Measurements from ENCODE around the gene SKAP1. TPM values are rescaled to one million over a fixed set of nuclear protein-coding genes. Genes with fewer than 3 reads are reported as not detected.

SKAP1 gene
- total RNA-seq, 1 donor from 2014 or later: 0.27 TPM

DNA sequence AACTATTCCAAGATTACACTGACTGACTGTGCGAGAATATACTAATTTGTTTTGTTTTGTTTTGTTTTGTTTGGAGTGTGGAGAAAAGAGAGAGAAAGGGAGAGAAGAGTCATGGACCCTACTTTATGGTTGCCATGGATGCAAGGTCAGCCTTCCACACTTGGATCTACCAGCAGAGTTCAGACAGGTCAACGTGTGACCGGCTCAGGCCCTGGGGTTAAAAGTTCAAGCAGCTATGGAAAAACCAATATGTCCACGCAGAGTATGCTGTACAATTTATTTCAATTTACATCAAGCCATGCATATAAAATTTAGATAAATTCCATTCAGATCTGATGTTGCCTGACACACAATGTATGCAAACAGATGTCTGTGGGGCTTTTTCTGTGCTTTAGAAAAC is 122.8 kb downstream of the SKAP1 start:
- Histone ChIP-seq H3K36me3 (no peaks in the 10 kb centered on the region), H3K9me3 (replicated peaks) (no peaks in the 10 kb centered on the region), H3K27ac (replicated peaks) (no peak overlapping the region), H3K27me3 (ENCODE audit: low read depth) (peaks cover 95% of the 10 kb centered on the region), H3K4me3 (no peak overlapping the region), H3K4me1 (no peaks in the 10 kb centered on the region)
- TF ChIP-seq, protein P1, sequence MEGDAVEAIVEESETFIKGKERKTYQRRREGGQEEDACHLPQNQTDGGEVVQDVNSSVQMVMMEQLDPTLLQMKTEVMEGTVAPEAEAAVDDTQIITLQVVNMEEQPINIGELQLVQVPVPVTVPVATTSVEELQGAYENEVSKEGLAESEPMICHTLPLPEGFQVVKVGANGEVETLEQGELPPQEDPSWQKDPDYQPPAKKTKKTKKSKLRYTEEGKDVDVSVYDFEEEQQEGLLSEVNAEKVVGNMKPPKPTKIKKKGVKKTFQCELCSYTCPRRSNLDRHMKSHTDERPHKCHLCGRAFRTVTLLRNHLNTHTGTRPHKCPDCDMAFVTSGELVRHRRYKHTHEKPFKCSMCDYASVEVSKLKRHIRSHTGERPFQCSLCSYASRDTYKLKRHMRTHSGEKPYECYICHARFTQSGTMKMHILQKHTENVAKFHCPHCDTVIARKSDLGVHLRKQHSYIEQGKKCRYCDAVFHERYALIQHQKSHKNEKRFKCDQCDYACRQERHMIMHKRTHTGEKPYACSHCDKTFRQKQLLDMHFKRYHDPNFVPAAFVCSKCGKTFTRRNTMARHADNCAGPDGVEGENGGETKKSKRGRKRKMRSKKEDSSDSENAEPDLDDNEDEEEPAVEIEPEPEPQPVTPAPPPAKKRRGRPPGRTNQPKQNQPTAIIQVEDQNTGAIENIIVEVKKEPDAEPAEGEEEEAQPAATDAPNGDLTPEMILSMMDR (IDR thresholded peaks at IDR 0.05; ENCODE audit: borderline replicate concordance): no peak
- DNase-seq: no peak
- intact Hi-C loops (cut with micrococcal nuclease): no loop called here

DNA sequence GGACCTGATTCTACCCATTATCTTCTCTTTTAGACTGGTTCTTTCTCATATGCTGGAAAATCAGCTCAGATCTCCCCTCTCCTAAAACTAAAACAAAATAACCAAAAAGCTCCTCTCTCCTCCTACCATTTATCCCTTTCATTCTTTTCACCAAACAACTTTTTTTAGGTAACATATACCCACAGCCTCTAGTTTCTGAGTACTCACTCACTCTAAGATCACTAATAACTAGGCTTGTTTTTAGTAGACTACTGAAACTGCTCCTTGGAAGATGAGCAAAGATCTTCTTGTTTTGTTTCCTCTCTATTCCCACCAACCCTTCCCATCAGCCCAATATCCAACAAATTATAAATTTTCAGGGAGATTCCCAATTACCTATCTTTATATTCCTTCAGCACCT is 129.0 kb downstream of the SKAP1 start:
- Histone ChIP-seq H3K4me1 (peaks cover 2% of the 10 kb centered on the region), H3K27me3 (ENCODE audit: low read depth) (peaks cover 32% of the 10 kb centered on the region), H3K9me3 (replicated peaks) (no peaks in the 10 kb centered on the region), H3K4me3 (no peak overlapping the region), H3K36me3 (no peaks in the 10 kb centered on the region), H3K27ac (replicated peaks) (no peak overlapping the region)
- DNase-seq: no peak
- intact Hi-C loops (cut with micrococcal nuclease): no loop called here
- TF ChIP-seq, protein P1 (IDR thresholded peaks at IDR 0.05; ENCODE audit: borderline replicate concordance): no peak

DNA sequence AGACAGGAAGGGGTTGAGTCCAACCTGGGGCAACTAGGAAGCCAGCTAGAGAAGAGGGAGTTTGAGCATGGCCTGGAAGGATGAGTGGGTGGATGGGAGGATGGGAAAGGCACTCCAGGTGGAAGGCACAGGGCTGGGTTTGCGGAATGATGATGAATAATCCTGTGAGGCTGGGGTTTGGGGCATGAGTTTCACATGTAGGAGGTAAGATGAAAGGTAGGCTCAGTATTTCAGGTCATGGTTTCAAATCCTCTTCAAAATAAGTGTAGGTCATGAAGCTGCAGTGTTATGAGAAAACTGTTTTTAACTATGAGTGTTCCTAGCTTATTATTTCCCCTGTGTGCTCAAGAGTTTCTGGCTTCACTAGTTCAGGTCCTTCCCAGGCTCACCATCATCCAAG is 130.3 kb downstream of the SKAP1 start:
- Histone ChIP-seq H3K4me3 (no peak overlapping the region), H3K4me1 (peaks cover 8% of the 10 kb centered on the region), H3K27ac (replicated peaks) (no peak overlapping the region), H3K36me3 (no peaks in the 10 kb centered on the region), H3K27me3 (ENCODE audit: low read depth) (peaks cover 20% of the 10 kb centered on the region), H3K9me3 (replicated peaks) (no peaks in the 10 kb centered on the region)
- intact Hi-C loops (cut with micrococcal nuclease): no loop called here
- no peak for DNase-seq
- TF ChIP-seq, protein P1 (IDR thresholded peaks at IDR 0.05; ENCODE audit: borderline replicate concordance): no peak

DNA sequence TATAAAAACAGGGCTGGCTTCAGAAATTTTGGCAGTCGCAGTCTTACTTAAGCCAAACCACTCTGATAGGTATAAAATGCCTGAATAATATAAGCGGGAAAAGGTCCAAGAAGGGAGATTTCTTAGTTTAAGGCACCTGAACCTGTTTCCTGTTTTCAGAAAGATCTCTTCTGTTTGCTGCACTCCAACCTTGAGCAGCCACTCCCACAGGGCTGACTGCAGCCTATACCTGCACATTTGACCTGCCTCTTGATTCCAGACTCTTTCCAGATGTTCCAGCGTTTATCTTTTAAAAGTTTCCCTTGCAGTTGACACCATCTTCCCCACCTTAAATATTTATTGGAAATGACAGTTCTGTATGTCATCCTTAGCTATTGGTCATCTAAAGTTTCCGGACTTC is 132.2 kb downstream of the SKAP1 start:
- no peak for DNase-seq
- Histone ChIP-seq H3K4me1 (peaks cover 8% of the 10 kb centered on the region), H3K27me3 (ENCODE audit: low read depth) (peaks cover 14% of the 10 kb centered on the region), H3K4me3 (no peak overlapping the region), H3K9me3 (replicated peaks) (no peaks in the 10 kb centered on the region), H3K27ac (replicated peaks) (no peak overlapping the region), H3K36me3 (no peaks in the 10 kb centered on the region)
- TF ChIP-seq, protein P1 (IDR thresholded peaks at IDR 0.05; ENCODE audit: borderline replicate concordance): no peak
- intact Hi-C loops (cut with micrococcal nuclease): no loop called here

DNA sequence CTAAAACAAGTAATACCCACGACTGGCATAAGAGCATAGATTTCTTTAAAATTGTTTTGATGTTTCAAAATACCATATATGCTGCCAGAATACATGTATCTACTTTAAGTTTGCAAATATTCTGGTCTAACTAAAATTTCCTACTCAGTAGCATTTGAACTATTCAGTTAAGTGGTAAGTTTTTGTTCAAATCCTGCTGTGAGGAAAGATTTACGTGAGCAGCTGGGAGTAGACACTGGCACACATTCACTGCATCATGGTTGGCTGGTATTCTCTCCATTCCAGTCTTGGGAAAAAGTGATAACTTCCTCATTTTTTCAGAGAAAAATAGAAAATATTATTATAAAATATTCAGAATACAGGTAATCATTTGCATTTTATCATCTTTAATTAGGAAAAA is 133.6 kb downstream of the SKAP1 start:
- peaks cover 25% of the 10 kb centered on the region for H3K27me3 ChIP-seq (ENCODE audit: low read depth)
- H3K27ac ChIP-seq (replicated peaks): no peak overlapping the region
- H3K4me1 ChIP-seq: peaks cover 8% of the 10 kb centered on the region
- H3K9me3 ChIP-seq (replicated peaks): no peaks in the 10 kb centered on the region
- DNase-seq: no peak
- TF ChIP-seq, protein P1 (IDR thresholded peaks at IDR 0.05; ENCODE audit: borderline replicate concordance): no peak
- intact Hi-C loops (cut with micrococcal nuclease): no loop called here
- H3K4me3 ChIP-seq: no peak overlapping the region
- no peaks in the 10 kb centered on the region for H3K36me3 ChIP-seq
